GM21390 (cell line): ENCODE results near the gene MIER2.
"Not testable (repeated sequence)": the region's sequence is repeated elsewhere in the genome, so short reads cannot be mapped to it uniquely, and the experiment has no call there.

Source experiments
- ATAC-seq: cut with Tn5 transposase; IDR thresholded peaks from one replicate; pipeline ENCODE4 v1.9.1; 2021; ENCODE audit not compliant: unreplicated experiment

MIER2 gene

GRCh38 chr19:291006-291521 lies 53.5 kb downstream of the MIER2 start, which contains the start of gene PLPP2:
PLPP2 (minus strand) TSS chr19:291403; CDS start chr19:291336, 67 bp downstream.
- no peak for ATAC-seq

DNA sequence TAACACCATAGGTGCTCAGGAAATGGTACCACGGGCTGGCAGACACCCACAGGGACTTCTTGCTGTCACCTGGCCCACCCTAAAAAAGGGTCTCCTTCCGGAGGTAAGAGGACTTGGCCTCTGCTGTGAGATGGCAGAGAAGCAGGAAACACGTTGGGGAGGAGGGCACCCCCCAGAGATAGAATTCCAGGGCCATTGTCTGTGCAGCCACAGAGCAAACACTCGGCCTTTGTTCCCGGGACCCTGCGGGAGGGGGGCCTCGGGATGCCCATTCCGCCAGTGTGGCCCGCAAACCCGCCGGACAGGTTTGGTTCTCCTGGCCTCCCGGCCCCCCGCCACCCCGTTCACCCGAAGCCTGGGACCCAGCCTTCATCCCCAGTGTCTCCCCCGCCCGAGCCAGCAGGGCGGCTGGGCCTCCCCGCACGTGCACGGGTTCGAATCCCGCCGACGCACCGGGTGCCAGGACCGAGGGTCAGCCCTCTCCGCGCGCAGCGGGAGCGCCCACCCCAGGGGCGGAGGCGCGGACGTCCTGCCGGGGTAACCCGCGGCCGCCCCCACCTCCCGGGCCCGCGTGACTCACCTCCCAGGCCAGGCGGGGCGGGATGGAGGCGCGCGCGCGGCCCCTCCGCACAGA lies 54.1 kb downstream of the MIER2 start:
- ATAC-seq = no peak

DNA sequence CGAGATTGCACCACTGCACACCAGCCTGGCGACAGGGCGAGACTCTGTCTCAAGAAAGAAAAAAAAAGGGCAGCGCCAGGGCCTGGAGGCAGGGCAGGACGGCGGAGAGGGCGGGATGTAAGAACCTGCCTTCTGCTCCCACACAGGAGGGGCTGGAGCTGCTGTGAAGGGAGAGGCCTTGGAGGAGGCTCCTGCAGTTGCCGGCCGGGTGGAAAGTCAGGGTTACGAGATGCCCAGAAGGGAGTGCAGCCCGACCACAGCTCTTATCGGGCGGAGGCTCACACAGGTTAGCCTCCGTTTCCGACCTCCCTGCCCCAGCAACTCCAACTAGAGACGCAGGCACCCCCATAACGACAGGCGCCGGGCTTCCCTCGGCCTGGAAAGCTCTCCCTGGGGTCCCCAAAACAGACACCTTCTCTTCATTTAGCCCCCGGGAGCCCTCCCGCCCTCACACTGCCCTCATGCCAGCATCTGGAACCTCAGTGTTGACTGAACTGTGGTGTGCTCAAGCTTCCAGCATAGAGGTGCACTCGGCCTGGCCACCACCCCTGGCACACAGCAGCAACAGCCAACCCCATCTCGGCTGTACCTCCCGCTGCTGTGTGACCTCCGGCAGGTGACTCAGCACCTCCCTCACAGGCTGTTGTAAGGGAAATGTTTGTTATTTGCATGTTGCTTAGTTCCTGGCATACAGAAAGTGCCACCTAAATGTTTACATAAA lies 54.8 kb downstream of the MIER2 start:
- ATAC-seq = no peak

DNA sequence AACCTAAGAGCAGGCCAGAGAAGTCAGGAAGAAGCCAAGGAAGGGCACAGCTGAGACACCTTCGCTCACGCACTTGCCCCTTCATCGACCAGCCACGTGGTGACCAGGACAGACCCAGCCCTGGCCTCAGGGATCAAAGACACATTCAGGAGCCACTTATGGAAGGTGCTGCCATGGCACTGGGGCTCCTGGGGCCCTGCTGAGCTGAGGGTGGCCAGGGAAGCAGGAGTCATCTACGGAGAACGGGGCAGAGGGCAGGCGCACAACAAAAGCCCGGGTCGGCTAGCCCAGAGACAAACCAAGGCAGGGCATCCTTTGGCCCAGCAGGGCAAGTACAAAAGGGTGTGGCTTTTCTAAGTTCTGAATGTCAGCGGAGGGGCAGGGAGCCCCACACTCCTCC lies 55.7 kb downstream of the MIER2 start:
- ATAC-seq = no peak

DNA sequence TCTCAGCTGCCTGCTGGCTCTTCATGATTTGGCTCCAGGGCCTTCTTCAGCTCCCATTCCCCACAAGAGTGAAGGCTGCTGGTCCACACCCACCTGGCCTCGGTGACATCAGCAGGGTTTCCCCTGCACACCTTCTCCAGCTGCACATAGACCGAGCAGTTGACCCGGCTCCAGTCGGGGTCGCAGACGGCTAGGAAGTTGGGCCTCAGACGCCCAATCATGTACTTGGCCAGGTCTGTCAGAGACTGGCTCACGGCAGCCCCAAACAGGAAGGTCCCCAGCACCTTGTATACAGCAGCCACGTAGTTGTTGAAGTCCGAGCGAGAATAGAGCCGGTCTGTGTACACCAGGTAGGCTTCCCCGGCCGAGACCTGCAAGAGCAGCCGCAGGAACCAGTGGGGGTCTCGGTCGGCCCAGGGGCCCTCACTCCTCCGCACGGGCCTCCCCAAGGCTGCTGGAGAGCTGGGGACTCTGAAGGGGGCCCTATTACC lies 57.2 kb downstream of the MIER2 start:
- no peak for ATAC-seq

DNA sequence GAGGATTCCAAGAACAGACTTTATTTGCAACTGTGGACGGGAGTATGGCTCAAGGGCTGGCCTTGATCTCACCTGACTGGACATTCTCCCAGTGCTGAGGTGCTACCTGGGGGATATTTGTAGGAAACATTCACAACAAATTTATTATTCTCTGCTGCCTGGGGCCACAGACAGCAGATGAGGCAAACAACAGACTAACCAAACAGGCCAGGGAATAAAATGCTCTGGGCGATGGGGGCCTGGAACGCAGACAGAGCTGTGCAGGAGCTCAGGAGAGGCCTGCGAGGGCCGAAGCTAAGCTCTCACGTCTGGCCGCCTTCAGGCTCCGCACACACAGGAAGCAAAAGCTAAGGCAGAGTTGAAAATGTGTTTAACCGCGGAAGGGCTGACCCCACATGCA lies 61.2 kb downstream of the MIER2 start:
- ATAC-seq = no peak

- no peak for ATAC-seq
These were observed 62.1 kb downstream of the MIER2 start for GRCh38 chr19:282501-282900.

DNA sequence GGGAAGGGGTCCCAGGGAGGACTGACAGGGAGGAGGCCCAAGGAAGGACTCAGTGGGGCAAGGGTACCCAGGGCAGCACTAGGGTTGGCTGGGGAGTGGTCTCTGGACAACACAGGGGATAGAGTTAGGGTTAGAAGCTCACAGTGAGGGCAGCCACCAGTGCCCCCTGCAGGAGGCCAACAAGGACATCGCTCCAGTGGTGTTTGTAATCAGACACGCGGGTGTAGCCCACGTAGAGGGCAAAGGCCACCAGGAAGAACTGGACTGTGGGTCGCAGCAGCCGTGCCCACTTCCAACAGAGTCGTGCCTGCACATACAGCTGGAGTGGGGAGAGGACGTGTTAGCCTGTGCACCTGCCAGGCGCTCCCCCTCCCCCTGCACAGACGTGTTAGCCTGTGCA lies 62.6 kb downstream of the MIER2 start:
- ATAC-seq = no peak

GRCh38 chr19:281156-281853 lies 63.3 kb downstream of the MIER2 start:
- no peak for ATAC-seq

DNA sequence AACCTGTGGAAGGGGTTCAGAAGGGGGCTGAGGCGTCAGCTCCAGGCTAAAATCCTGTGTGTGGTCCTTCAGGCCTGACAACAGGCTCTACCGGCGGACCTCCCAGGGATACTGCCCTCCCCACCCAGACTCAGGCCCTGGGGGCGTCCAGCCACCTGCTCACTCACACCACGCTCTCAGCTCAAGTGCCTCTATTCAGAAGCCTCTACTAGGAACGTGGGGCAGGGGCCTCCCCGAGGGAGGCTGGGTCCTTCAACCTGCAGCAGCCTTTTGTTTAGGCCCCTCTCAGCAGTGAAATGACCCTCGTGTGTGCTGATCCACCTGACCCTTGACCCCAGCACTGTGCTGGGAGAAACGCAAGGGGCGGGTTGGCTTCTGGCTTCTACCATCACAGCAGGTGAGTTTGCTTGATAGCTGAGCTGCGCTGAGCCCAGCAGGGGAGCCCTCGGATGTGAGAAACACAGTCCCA lies 64.0 kb downstream of the MIER2 start:
- no peak for ATAC-seq

DNA sequence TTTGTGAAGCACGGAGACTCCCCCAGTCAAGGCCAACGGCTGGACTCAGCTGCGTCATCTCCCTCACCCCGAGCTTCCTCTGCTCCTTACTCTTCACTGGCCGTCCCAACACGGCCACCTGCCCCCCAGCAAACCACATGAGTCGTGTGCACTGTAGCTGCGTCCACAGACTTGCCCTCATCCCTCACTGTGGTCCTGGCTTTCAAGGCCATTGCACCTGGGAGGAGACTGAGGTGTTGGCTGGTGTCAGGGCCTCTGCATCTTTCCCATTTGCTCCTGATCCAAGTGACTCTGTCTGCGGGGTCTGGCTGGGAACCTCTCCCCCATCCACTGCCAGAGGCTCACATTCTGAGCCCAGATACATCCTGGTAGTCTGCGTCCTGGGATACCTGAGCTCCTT lies 64.9 kb downstream of the MIER2 start:
- no peak for ATAC-seq

GRCh38 chr19:279231-279630 lies 65.4 kb downstream of the MIER2 start:
- ATAC-seq = no peak

DNA sequence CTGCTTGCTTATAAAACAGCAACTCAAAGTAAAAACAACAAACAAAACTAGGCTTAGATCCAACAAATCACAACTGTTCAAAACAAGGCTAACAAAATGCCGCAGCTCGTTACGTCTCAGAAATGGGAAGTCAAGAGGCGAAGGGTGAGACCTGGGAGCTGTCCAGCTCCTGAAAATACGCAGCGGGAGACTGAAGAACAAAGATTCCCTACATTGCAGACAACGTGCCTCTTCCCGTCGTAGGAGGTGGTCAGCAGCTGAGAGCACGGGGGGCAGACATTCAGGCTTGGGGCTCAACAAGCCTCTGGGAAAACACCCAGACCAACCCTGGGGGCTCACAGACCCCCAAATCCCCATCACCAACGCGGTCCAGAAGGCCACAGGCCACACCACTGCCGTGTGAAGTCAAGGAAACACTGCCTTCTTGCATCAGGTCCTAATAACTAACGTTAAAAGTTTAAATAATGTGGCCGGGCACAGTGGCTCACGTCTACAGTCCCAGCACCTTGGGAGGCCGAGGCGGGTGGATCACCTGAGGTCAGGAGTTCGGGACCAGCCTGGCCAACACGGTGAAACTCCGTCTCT lies 66.9 kb downstream of the MIER2 start:
- no peak for ATAC-seq

GRCh38 chr19:277131-277530 lies 67.5 kb downstream of the MIER2 start:
- ATAC-seq = no peak

DNA sequence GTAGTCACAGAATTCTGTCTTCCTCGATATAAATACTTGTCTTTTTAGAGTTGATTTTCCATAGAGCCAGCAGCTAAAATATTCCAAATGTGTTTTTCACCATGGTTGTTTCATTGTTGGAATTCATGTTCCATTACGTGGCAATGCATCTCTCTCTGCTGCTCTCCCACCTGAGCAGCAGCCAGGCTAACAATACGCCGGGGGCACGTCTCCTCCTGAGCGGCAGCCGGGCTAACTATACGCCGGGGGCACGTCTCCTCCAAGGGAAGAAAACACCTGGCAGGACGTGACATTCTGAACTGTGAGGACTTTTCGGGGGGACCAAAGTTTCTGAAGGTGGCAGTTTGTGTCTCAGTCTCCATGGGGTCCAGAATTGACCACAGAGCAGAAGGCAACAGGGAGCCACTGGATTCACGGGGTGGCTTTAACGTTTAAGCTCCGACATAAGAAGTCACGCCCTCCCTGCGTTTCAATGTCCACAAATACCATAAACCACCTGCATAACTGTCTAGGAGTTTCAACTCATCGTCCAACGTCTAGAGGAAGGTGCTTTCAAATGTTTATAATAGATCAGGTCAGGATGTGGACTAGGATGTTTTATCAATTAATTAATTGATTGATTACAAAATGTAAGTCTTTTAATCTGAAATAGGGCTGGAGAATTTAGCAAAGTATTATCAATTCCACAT lies 68.5 kb downstream of the MIER2 start:
- no peak for ATAC-seq

DNA sequence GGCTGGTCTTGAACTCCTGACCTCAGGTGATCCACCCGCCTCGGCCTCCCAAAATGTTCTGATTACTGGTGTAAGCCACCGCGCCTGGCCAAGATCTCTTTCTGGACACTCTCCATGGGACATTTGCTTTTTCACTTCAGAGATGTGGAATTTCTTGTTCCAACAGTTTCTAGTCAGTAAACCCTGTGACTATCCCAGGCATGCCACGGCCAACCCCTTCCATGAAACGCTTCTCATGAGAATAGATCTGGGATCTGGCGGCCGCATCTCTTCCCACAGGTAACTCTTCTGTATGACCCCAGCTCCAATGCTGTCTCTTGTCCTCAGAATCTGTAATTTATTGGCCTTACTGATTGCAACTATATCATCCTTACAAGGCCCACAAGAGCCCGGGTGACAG lies 69.6 kb downstream of the MIER2 start:
- ATAC-seq = no peak

DNA sequence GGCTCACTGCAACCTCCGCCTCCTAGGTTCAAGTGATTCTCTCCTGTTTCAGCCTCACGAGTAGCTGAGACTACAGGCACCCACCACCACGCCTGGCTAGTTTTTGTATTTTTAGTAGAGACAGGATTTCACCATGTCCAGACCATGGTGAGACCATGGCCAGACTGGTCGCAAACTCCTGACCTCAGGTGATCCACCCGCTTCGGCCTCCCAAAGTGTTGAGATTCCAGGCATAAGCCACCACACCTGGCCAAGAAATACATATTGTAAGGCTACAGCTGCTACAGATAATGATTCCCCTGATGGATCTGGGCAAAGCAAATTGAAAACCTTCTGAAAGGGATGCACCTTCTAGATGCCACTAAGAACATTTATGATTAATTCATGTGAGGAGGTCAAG lies 71.2 kb downstream of the MIER2 start:
- ATAC-seq = no peak

GRCh38 chr19:271856-272255 lies 72.7 kb downstream of the MIER2 start:
- no peak for ATAC-seq

- ATAC-seq = not testable (repeated sequence)
These were observed 73.8 kb downstream of the MIER2 start for GRCh38 chr19:270766-271318.

- no peak for ATAC-seq
These were observed 75.4 kb downstream of the MIER2 start for GRCh38 chr19:269241-269640.
